HFFc6 (cell line): ENCODE results near the gene BCDIN3D. TPM values are rescaled to one million over a fixed set of nuclear protein-coding genes. Genes with fewer than 3 reads are reported as not detected.

Experiments used
- DNase-seq: peaks from one replicate; pipeline ENCODE4 v3.0.0-alpha.2; 2018
- H3K27ac Mint-ChIP-seq: 2 replicates; pipeline ENCODE4 v1.8.0; 2020; ENCODE audit warnings: mild to moderate bottlenecking, mixed read lengths
- H3K27me3 Mint-ChIP-seq: 2 replicates; pipeline ENCODE4 v1.8.0; 2021; ENCODE audit warnings: mild to moderate bottlenecking, moderate library complexity, mixed read lengths; ENCODE audit not compliant: insufficient read depth
- H3K36me3 Mint-ChIP-seq: 2 replicates; pipeline ENCODE4 v1.8.0; 2021; ENCODE audit warnings: low read depth, mixed read lengths
- H3K4me1 Mint-ChIP-seq: 2 replicates; pipeline ENCODE4 v1.8.0; 2020; ENCODE audit warnings: low read depth, mixed read lengths
- H3K4me3 Mint-ChIP-seq: 2 replicates; pipeline ENCODE4 v1.8.0; 2020; ENCODE audit warnings: mild to moderate bottlenecking, moderate library complexity, mixed read lengths
- H3K9me3 Mint-ChIP-seq: 2 replicates; pipeline ENCODE4 v1.8.0; 2020; ENCODE audit warnings: mild to moderate bottlenecking, mixed read lengths
- total RNA-seq, 6 experiments: library from RNA; stranded (reverse); fragmentation: NEBNext Ultra II Directional; extraction: Animal tissue kit (Norgen Biotek cat#: 25700); gene quantifications; 2 replicates in 1 of 6; 3 replicates in 5 of 6; pipeline ENCODE4 v1.2.3, GENCODE V29; 2021
- TF ChIP-seq, protein P1 (sequence below): fragments of 200-600 bp; sonication (generic); IDR thresholded peaks from 2 replicates; pipeline ENCODE4 v1.5.0; 2021; ENCODE audit warnings: antibody characterized with exemption, mild to moderate bottlenecking

BCDIN3D gene
- total RNA-seq, 6 experiments from 2014 or later, result 1.5 to 2.9 (median 2.0) TPM

DNA sequence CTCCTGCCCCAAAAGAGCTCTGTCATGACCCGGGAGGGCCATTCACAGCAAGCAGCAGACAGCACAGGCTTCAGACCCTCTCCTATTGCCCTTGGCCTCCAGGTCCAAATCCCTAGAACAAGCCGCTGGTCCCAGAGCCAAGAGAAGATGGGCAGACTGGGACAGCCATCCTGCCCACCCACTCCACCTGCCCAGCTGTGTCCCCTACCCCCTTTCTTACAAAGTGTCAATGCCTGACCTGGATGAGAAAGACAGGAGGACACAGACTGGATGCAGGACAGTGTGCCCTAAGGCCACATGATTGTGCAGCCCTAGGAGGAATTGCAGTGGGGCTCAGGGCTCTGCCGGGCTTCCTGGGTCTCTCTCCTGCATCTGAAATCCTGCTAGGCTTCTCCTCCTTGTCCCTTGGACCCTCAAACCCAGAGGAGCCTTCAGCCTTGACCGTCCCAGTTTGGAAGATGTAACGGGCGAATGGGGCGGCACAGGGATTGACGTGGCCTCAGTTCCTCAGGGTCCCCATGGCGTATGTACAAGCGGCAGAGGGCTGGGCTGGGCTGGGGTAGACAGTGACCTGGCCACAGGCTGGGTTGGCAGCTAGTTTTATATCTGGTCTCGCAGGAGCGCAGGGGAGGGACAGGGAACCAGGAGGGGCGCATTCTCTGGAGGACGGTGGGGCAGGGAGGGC, 27.1 kb upstream of the BCDIN3D start:
- TF ChIP-seq, protein P1, sequence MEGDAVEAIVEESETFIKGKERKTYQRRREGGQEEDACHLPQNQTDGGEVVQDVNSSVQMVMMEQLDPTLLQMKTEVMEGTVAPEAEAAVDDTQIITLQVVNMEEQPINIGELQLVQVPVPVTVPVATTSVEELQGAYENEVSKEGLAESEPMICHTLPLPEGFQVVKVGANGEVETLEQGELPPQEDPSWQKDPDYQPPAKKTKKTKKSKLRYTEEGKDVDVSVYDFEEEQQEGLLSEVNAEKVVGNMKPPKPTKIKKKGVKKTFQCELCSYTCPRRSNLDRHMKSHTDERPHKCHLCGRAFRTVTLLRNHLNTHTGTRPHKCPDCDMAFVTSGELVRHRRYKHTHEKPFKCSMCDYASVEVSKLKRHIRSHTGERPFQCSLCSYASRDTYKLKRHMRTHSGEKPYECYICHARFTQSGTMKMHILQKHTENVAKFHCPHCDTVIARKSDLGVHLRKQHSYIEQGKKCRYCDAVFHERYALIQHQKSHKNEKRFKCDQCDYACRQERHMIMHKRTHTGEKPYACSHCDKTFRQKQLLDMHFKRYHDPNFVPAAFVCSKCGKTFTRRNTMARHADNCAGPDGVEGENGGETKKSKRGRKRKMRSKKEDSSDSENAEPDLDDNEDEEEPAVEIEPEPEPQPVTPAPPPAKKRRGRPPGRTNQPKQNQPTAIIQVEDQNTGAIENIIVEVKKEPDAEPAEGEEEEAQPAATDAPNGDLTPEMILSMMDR, result no peak
- no peak for DNase-seq
- peak overlapping the region; percentile 78 for H3K27ac Mint-ChIP-seq
- no peaks in the 10 kb centered on the region for H3K36me3 Mint-ChIP-seq
- peaks cover 61% of the 10 kb centered on the region for H3K4me1 Mint-ChIP-seq
- H3K4me3 Mint-ChIP-seq, result peak overlapping the region; percentile 39
- peaks cover 17% of the 10 kb centered on the region for H3K27me3 Mint-ChIP-seq
- no peaks in the 10 kb centered on the region for H3K9me3 Mint-ChIP-seq

DNA sequence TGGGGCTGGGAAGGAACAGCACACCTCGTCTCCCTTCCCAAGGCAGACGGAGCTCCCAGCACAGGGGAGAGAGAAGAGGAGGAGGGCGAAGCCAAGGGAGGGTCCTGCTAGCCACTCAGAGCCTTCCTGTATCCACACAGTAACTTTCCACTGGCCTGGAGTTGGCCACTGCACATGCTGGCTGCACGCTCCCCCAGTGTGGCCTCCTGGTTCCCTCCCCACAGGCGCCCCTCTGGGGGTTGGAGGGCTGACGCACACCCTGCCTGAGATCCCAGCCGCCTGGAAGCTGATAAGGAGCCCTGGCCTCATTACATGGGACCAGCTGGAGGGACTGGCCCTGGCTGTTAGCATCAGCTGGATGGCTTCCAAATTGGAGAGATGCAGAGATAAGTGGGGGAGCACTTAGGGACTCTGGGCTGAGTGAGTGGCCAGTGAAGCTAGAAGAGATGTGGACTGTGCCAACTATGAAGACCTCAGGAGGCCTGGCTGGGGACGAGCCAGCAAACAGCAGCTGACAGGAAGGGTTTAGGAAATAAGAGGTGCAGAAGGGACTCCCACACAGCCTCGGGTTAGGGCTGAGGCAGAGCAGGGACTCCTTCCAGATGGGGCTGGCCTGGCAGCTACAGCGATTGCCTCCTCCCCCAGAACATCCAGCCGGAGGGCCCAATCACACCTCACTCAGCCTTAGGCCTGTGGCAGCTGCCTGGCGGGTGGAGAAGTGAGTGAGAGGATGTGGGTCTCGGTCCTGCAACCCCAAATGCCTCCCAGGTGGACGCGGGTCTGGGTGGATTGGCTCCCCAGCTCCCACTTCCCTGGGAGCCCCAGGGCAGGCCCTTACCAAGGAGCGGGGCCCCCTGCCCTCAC, 26.3 kb upstream of the BCDIN3D start:
- peak; percentile 99 for DNase-seq
- peak overlapping the region; percentile 39 for H3K4me3 Mint-ChIP-seq
- no peaks in the 10 kb centered on the region for H3K36me3 Mint-ChIP-seq
- H3K27ac Mint-ChIP-seq, result peak overlapping the region; percentile 78
- TF ChIP-seq, protein P1, result no peak
- H3K4me1 Mint-ChIP-seq, result peaks cover 66% of the 10 kb centered on the region
- H3K9me3 Mint-ChIP-seq, result no peaks in the 10 kb centered on the region
- H3K27me3 Mint-ChIP-seq, result peaks cover 22% of the 10 kb centered on the region

DNA sequence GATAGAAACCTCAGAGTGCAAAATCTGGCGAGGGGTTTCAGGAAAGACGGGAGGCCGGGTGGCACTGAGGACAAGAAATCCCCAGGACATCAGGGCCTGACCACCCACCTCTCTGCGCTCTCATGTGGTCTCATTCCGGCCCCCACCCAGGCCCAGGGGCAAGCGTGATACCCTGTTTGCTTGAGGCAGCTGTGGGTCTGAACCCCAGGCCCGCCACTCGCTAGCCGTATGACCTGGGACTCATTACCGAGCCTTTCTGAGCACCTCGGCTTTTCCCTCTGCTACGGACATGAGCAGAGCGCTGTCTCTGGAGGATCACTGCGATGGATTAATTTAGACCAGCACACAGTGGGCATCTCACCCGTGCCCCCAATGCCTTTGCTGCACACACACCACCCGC, 25.5 kb upstream of the BCDIN3D start:
- Mint-ChIP-seq H3K27ac (peak overlapping the region; percentile 78), H3K4me1 (peaks cover 60% of the 10 kb centered on the region)
- DNase-seq, result no peak

DNA sequence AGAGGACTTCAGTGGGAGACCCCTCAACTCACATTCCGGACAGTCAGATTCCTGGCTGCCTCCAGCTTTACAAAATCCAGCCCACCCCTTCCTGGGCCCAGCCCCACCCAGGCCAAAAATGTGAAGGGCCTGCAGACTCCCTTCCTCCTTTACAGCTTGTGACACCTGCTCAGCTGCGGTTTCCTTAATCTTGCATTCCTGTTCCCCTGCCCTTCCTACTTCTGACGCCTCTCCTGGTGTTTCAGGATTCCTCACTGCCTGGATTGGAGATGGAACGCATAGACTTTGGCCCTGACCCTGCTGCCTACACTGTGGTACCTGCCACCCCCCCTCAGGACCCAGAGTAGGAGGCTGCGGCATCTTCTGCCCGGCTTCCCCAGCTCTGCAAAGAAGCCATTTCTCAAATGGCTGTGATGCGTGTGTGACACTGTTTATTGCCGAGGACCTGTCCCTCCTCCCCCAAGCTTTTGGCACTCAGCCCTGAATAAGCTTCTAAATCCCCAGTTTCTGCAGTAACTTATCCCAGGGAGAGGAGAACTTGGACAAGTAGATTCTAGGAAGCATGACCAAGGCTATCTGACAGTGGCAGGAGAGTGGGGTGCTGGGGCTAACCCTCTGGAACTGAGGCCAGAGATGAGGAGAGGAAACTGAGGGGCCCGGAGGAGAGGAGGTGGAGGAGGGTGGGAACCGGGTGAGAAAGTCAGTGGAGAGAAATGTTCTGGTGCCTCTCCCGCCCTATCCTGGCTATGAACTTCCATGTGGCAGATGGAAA, 24.9 kb upstream of the BCDIN3D start:
- TF ChIP-seq, protein P1, result no peak
- H3K9me3 Mint-ChIP-seq, result no peaks in the 10 kb centered on the region
- no peaks in the 10 kb centered on the region for H3K36me3 Mint-ChIP-seq
- no peak for DNase-seq
- H3K27ac Mint-ChIP-seq, result no peak overlapping the region
- H3K27me3 Mint-ChIP-seq, result peaks cover 24% of the 10 kb centered on the region
- no peak overlapping the region for H3K4me3 Mint-ChIP-seq
- peaks cover 53% of the 10 kb centered on the region for H3K4me1 Mint-ChIP-seq

More for the DNA sequence above, 25.5 kb upstream of the BCDIN3D start:
- TF ChIP-seq, protein P1, result no peak
- Mint-ChIP-seq H3K36me3 (no peaks in the 10 kb centered on the region), H3K27me3 (peaks cover 23% of the 10 kb centered on the region), H3K4me3 (no peak overlapping the region), H3K9me3 (no peaks in the 10 kb centered on the region)

DNA sequence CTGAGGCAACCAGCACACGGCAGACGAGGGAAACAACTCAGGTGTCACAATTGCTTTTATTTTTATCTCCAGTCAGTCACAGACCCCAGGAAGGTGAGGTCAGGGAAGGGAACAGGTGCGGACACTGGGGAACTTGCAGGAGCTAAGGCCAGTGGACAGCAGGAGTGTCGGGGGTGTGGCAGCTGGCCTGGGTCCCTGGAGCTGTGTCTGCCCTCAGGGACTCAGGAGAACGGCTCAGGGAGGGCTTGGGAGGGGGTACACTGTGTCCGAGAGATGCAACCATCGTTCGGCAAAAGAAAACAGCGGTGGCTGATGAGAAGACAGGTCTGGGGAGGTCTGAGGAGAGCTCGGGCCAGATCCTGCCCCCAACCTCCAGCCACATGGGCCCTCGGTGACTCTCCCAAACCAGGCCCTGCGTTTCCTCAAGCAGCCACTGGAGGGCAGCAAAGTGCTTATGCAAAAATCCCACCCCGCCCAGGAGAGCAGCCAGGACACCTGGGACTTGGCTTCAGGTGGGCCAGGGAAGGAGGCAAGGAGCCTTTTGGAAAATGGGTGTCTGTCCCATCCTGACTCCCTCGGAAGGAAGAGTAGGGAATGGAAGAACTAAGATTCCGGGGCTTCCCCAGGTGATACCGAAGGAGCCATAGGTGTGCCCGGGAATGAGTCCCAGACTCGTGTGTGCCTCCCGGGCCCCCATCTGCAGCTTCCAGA, 24.1 kb upstream of the BCDIN3D start:
- Mint-ChIP-seq H3K4me1 (peaks cover 46% of the 10 kb centered on the region), H3K36me3 (no peaks in the 10 kb centered on the region), H3K4me3 (no peak overlapping the region), H3K27me3 (peaks cover 24% of the 10 kb centered on the region), H3K9me3 (no peaks in the 10 kb centered on the region), H3K27ac (no peak overlapping the region)
- DNase-seq, result peak; percentile 30
- TF ChIP-seq, protein P1, result peak; percentile 97
